ENCODE results near the gene FGF19. TPM values are rescaled to one million over a fixed set of nuclear protein-coding genes. Genes with fewer than 3 reads are reported as not detected.

The FGF19 gene
- total RNA-seq, 1 experiment from 2014 or later: 17.6 TPM

- TF ChIP-seq ZSCAN18 (CRISPR knock-in tag; IDR thresholded peaks at IDR 0.05): no peak
- no peak for TF ChIP-seq ZNF281 (CRISPR knock-in tag; IDR thresholded peaks at IDR 0.05)
- no peak for TF ChIP-seq JAZF1 (CRISPR knock-in tag; IDR thresholded peaks at IDR 0.05)
These were observed 12.3 kb upstream of the FGF19 start (continued) for GRCh38 chr11:69716099-69716498.

- CTCF ChIA-PET: interaction anchor here (0.6 to 4.5 kb wide), 11 partner anchors 9 to 187 kb away, joined by 3 to 50 read pairs (median 5); no protein-coding TSS in a partner anchor
- DNase-seq (ENCODE audit: low spot score) (no peak), ATAC-seq (no peak)
- POLR2A ChIA-PET: no interaction called here
- H3K27ac Mint-ChIP-seq: no peak overlapping the region
- TF ChIP-seq ZNF423 (CRISPR knock-in tag; IDR thresholded peaks at IDR 0.05) (no peak), FOXP4 (CRISPR knock-in tag; IDR thresholded peaks at IDR 0.05) (no peak), TP53 (CRISPR knock-in tag; IDR thresholded peaks at IDR 0.05) (no peak), JAZF1 (CRISPR knock-in tag; IDR thresholded peaks at IDR 0.05) (no peak), ESRRA (CRISPR knock-in tag; IDR thresholded peaks at IDR 0.05; ENCODE audit: borderline replicate concordance) (no peak), ZNF317 (CRISPR knock-in tag; IDR thresholded peaks at IDR 0.05; ENCODE audit: borderline replicate concordance, low read depth) (no peak), E2F4 (CRISPR knock-in tag; IDR thresholded peaks at IDR 0.05; ENCODE audit: borderline replicate concordance, low read depth) (no peak), ZNF512 (CRISPR knock-in tag; IDR thresholded peaks at IDR 0.05; ENCODE audit: borderline replicate concordance) (no peak), ZNF121 (CRISPR knock-in tag; IDR thresholded peaks at IDR 0.05) (no peak)
- H3K36me3 Mint-ChIP-seq: no peaks in the 10 kb centered on the region
- H3K4me3 Mint-ChIP-seq: no peak overlapping the region
- H3K9me3 Mint-ChIP-seq: no peaks in the 10 kb centered on the region
- H3K27me3 Mint-ChIP-seq (ENCODE audit: low read depth): peaks cover 21% of the 10 kb centered on the region
- H3K4me1 Mint-ChIP-seq: peaks cover 24% of the 10 kb centered on the region
These were observed 11.6 kb upstream of the FGF19 start for GRCh38 chr11:69715446-69715845.

- DNase-seq (ENCODE audit: low spot score): no peak
- H3K4me3 Mint-ChIP-seq: no peak overlapping the region
- ChIA-PET POLR2A (interaction anchor here (0.6 kb wide), 1 partner anchor 175 kb away, joined by 6 read pairs; no protein-coding TSS in a partner anchor), CTCF (interaction anchor here (0.7 to 1.5 kb wide), 9 partner anchors 8 to 415 kb away, joined by 3 to 5 read pairs (median 3); no protein-coding TSS in a partner anchor)
- no peaks in the 10 kb centered on the region for H3K9me3 Mint-ChIP-seq
- peak overlapping the region; percentile 63; the same call in 1 of the 2 replicates for H3K27ac Mint-ChIP-seq
- no peaks in the 10 kb centered on the region for H3K36me3 Mint-ChIP-seq
- H3K4me1 Mint-ChIP-seq: peaks cover 35% of the 10 kb centered on the region
- ATAC-seq: peak; percentile 13; the same call in 1 of the 2 replicates
- no peaks in the 10 kb centered on the region for H3K27me3 Mint-ChIP-seq (ENCODE audit: low read depth)
- no peak for TF ChIP-seq NR1H2 (CRISPR knock-in tag; IDR thresholded peaks at IDR 0.05)
- TF ChIP-seq ERG (CRISPR knock-in tag; IDR thresholded peaks at IDR 0.05): no peak
- TF ChIP-seq ARID4B (CRISPR knock-in tag; IDR thresholded peaks at IDR 0.05; ENCODE audit: borderline replicate concordance): no peak
These were observed 8.3 kb upstream of the FGF19 start for GRCh38 chr11:69711822-69712801.

Data from WTC11 (cell line).